GM23248 (cell line): ENCODE data around the gene PTP4A2.

Experiments
- EZH2 ChIP-seq: fragments of 200-600 bp; sonication (generic); IDR thresholded peaks from 2 replicates; pipeline ENCODE4 v1.6.1; 2018; ENCODE audit warnings: antibody characterized with exemption, mild to moderate bottlenecking; ENCODE audit not compliant: insufficient read depth, poor library complexity, severe bottlenecking
- EZH2phosphoT487 ChIP-seq: fragments of 200-600 bp; sonication (generic); IDR thresholded peaks from 2 replicates; pipeline ENCODE4 v1.6.1; 2018; ENCODE audit warnings: antibody characterized with exemption, moderate library complexity, mild to moderate bottlenecking, low read depth; ENCODE audit not compliant: insufficient read depth

- TF ChIP-seq EZH2 (no peak), EZH2phosphoT487 (no peak)
These were observed 23.4 kb upstream of the PTP4A2 start for GRCh38 chr1:31961536-31961935.
